PC-3 (cell line): ENCODE results near the gene DMRTA2.

Experiments
- EZH2 ChIP-seq: fragments of 300-600 bp; sonication (generic); IDR thresholded peaks from one replicate; pipeline ENCODE4 v1.6.1; 2017; ENCODE audit warnings: antibody characterized with exemption, mild to moderate bottlenecking, low read length; ENCODE audit not compliant: unreplicated experiment
- EZH2phosphoT487 ChIP-seq: fragments of 300-600 bp; sonication (generic); IDR thresholded peaks from 2 replicates; pipeline ENCODE4 v1.6.1; 2018; ENCODE audit warnings: mild to moderate bottlenecking, antibody characterized with exemption, low read length, borderline replicate concordance
- TF ChIP-seq, protein P1 (sequence below): fragments of 300-600 bp; sonication (generic); conservative IDR thresholded peaks from 2 replicates; pipeline ENCODE4 v1.5.1; 2017; ENCODE audit warnings: antibody characterized with exemption, low read depth, mild to moderate bottlenecking, low read length

- TF ChIP-seq, protein P1, sequence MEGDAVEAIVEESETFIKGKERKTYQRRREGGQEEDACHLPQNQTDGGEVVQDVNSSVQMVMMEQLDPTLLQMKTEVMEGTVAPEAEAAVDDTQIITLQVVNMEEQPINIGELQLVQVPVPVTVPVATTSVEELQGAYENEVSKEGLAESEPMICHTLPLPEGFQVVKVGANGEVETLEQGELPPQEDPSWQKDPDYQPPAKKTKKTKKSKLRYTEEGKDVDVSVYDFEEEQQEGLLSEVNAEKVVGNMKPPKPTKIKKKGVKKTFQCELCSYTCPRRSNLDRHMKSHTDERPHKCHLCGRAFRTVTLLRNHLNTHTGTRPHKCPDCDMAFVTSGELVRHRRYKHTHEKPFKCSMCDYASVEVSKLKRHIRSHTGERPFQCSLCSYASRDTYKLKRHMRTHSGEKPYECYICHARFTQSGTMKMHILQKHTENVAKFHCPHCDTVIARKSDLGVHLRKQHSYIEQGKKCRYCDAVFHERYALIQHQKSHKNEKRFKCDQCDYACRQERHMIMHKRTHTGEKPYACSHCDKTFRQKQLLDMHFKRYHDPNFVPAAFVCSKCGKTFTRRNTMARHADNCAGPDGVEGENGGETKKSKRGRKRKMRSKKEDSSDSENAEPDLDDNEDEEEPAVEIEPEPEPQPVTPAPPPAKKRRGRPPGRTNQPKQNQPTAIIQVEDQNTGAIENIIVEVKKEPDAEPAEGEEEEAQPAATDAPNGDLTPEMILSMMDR, result no peak
- TF ChIP-seq EZH2phosphoT487 (no peak), EZH2 (no peak)
Measured at GRCh38 chr1:50450861-50451653, 27.8 kb upstream of the DMRTA2 start.
